Renal cortical epithelial cell (primary cell): ENCODE data around the gene CAPN12. TPM values are rescaled to one million over a fixed set of nuclear protein-coding genes. Genes with fewer than 3 reads are reported as not detected.
"Not testable (repeated sequence)": the region's sequence is repeated elsewhere in the genome, so short reads cannot be mapped to it uniquely, and the experiment has no call there.

Experiments used
- DNase-seq: peaks from one replicate; pipeline ENCODE4 v3.0.0-alpha.2; 2011; ENCODE audit warnings: low read depth
- total RNA-seq: library from RNA; depleted of rRNA; stranded (reverse); fragments of >200 nt; gene quantifications from 2 replicates; pipeline ENCODE4 v1.2.3, GENCODE V29; 2014

The CAPN12 gene
- total RNA-seq = 2.6 and 3.6 TPM in 2 replicates

- DNase-seq = no peak
Observed at GRCh38 chr19:38744298-38744681, at the start of gene CAPN12. TSS of gene CAPN12 (minus strand) at chr19:38744474. CDS start at chr19:38744165, 309 bp downstream.

GRCh38 chr19:38793671-38794070, 49.4 kb upstream of the CAPN12 start:
- no peak for DNase-seq

GRCh38 chr19:38793177-38793576, 48.9 kb upstream of the CAPN12 start:
- DNase-seq = peak; percentile 45

GRCh38 chr19:38792250-38793111, 48.2 kb upstream of the CAPN12 start:
- DNase-seq = no peak

- DNase-seq = not testable (repeated sequence)
Observed at GRCh38 chr19:38791451-38792064, 47.3 kb upstream of the CAPN12 start.

GRCh38 chr19:38790507-38791403, 46.5 kb upstream of the CAPN12 start:
- DNase-seq = not testable (repeated sequence)

- DNase-seq = no peak
Observed at GRCh38 chr19:38788478-38789243, 44.4 kb upstream of the CAPN12 start, which contains the start of gene LGALS7B. TSS of gene LGALS7B (plus strand) at chr19:38789200. CDS start at chr19:38789227, 27 bp downstream.

GRCh38 chr19:38786572-38787265, 42.4 kb upstream of the CAPN12 start:
- DNase-seq = no peak

GRCh38 chr19:38786061-38786460, 41.8 kb upstream of the CAPN12 start:
- DNase-seq = not testable (repeated sequence)

- no peak for DNase-seq
Observed at GRCh38 chr19:38785187-38785699, 41.0 kb upstream of the CAPN12 start.

GRCh38 chr19:38784224-38784623, 40.0 kb upstream of the CAPN12 start:
- no peak for DNase-seq

GRCh38 chr19:38782212-38782611, 37.9 kb upstream of the CAPN12 start:
- not testable (repeated sequence) for DNase-seq

- DNase-seq = no peak
Observed at GRCh38 chr19:38781058-38781457, 36.8 kb upstream of the CAPN12 start.

GRCh38 chr19:38780443-38780842, 36.2 kb upstream of the CAPN12 start:
- no peak for DNase-seq

GRCh38 chr19:38778733-38779132, 34.5 kb upstream of the CAPN12 start:
- DNase-seq = no peak

- DNase-seq = no peak
Observed at GRCh38 chr19:38774181-38774950, 30.1 kb upstream of the CAPN12 start.

GRCh38 chr19:38773469-38774177, 29.3 kb upstream of the CAPN12 start, which contains the start of gene LGALS7:
TSS of gene LGALS7 (minus strand) at chr19:38773517. CDS start at chr19:38773492, 25 bp downstream.
- no peak for DNase-seq

GRCh38 chr19:38771569-38771968, 27.3 kb upstream of the CAPN12 start:
- not testable (repeated sequence) for DNase-seq

- not testable (repeated sequence) for DNase-seq
Observed at GRCh38 chr19:38770949-38771275, 26.6 kb upstream of the CAPN12 start.
